HL-60 (cell line): Measurements from ENCODE around the gene CA6.

ENCODE experiments used
- POLR2AphosphoS5 ChIP-seq: IDR thresholded peaks from 2 replicates; pipeline ENCODE4 v1.6.1; 2012; ENCODE audit warnings: low read depth
- REST ChIP-seq: IDR thresholded peaks from 2 replicates; pipeline ENCODE4 v1.6.1; 2012; ENCODE audit warnings: low read depth; ENCODE audit not compliant: insufficient replicate concordance
- TF ChIP-seq, protein P1 (sequence below): IDR thresholded peaks from one replicate; pipeline ENCODE4 v1.5.1; 2011; ENCODE audit warnings: low read length, control low read depth, inconsistent platforms; ENCODE audit not compliant: insufficient read depth

- TF ChIP-seq, protein P1, sequence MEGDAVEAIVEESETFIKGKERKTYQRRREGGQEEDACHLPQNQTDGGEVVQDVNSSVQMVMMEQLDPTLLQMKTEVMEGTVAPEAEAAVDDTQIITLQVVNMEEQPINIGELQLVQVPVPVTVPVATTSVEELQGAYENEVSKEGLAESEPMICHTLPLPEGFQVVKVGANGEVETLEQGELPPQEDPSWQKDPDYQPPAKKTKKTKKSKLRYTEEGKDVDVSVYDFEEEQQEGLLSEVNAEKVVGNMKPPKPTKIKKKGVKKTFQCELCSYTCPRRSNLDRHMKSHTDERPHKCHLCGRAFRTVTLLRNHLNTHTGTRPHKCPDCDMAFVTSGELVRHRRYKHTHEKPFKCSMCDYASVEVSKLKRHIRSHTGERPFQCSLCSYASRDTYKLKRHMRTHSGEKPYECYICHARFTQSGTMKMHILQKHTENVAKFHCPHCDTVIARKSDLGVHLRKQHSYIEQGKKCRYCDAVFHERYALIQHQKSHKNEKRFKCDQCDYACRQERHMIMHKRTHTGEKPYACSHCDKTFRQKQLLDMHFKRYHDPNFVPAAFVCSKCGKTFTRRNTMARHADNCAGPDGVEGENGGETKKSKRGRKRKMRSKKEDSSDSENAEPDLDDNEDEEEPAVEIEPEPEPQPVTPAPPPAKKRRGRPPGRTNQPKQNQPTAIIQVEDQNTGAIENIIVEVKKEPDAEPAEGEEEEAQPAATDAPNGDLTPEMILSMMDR: no peak
- no peak for TF ChIP-seq POLR2AphosphoS5
- no peak for TF ChIP-seq REST
These were observed 47.4 kb downstream of the CA6 start for GRCh38 chr1:8992936-8993687.
